ENCODE measurements around the gene SHROOM4.

DNA sequence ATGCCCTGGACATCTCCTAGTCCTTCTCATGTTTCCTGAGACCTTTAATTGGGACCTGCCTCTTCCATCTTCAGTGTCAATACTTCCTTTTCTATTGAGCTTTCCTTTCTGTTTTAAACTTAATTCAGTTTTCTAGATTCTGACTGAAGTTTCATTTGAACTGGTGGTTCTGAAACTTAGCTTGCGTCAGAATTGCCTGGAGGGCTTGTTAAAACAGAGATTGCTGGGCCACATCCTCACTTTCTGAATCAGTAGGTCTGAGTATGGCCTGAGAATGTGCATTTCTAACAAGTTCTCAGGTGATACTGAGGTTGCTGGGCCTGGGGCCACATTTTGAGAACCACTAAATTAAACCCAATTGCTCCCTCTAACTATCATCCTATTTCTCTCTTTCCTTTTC is 191.2 kb downstream of the SHROOM4 start:
- TF ChIP-seq, protein P1, sequence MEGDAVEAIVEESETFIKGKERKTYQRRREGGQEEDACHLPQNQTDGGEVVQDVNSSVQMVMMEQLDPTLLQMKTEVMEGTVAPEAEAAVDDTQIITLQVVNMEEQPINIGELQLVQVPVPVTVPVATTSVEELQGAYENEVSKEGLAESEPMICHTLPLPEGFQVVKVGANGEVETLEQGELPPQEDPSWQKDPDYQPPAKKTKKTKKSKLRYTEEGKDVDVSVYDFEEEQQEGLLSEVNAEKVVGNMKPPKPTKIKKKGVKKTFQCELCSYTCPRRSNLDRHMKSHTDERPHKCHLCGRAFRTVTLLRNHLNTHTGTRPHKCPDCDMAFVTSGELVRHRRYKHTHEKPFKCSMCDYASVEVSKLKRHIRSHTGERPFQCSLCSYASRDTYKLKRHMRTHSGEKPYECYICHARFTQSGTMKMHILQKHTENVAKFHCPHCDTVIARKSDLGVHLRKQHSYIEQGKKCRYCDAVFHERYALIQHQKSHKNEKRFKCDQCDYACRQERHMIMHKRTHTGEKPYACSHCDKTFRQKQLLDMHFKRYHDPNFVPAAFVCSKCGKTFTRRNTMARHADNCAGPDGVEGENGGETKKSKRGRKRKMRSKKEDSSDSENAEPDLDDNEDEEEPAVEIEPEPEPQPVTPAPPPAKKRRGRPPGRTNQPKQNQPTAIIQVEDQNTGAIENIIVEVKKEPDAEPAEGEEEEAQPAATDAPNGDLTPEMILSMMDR (conservative IDR thresholded peaks at IDR 0.05; ENCODE audit: low read depth in 2 of 2) = no peak
- no peak for TF ChIP-seq EZH2 (IDR thresholded peaks at IDR 0.05; ENCODE audit: low read depth, unreplicated experiment)
- no peak for TF ChIP-seq POLR2AphosphoS5 (IDR thresholded peaks at IDR 0.05; ENCODE audit: low read depth)
- TF ChIP-seq, protein P2, sequence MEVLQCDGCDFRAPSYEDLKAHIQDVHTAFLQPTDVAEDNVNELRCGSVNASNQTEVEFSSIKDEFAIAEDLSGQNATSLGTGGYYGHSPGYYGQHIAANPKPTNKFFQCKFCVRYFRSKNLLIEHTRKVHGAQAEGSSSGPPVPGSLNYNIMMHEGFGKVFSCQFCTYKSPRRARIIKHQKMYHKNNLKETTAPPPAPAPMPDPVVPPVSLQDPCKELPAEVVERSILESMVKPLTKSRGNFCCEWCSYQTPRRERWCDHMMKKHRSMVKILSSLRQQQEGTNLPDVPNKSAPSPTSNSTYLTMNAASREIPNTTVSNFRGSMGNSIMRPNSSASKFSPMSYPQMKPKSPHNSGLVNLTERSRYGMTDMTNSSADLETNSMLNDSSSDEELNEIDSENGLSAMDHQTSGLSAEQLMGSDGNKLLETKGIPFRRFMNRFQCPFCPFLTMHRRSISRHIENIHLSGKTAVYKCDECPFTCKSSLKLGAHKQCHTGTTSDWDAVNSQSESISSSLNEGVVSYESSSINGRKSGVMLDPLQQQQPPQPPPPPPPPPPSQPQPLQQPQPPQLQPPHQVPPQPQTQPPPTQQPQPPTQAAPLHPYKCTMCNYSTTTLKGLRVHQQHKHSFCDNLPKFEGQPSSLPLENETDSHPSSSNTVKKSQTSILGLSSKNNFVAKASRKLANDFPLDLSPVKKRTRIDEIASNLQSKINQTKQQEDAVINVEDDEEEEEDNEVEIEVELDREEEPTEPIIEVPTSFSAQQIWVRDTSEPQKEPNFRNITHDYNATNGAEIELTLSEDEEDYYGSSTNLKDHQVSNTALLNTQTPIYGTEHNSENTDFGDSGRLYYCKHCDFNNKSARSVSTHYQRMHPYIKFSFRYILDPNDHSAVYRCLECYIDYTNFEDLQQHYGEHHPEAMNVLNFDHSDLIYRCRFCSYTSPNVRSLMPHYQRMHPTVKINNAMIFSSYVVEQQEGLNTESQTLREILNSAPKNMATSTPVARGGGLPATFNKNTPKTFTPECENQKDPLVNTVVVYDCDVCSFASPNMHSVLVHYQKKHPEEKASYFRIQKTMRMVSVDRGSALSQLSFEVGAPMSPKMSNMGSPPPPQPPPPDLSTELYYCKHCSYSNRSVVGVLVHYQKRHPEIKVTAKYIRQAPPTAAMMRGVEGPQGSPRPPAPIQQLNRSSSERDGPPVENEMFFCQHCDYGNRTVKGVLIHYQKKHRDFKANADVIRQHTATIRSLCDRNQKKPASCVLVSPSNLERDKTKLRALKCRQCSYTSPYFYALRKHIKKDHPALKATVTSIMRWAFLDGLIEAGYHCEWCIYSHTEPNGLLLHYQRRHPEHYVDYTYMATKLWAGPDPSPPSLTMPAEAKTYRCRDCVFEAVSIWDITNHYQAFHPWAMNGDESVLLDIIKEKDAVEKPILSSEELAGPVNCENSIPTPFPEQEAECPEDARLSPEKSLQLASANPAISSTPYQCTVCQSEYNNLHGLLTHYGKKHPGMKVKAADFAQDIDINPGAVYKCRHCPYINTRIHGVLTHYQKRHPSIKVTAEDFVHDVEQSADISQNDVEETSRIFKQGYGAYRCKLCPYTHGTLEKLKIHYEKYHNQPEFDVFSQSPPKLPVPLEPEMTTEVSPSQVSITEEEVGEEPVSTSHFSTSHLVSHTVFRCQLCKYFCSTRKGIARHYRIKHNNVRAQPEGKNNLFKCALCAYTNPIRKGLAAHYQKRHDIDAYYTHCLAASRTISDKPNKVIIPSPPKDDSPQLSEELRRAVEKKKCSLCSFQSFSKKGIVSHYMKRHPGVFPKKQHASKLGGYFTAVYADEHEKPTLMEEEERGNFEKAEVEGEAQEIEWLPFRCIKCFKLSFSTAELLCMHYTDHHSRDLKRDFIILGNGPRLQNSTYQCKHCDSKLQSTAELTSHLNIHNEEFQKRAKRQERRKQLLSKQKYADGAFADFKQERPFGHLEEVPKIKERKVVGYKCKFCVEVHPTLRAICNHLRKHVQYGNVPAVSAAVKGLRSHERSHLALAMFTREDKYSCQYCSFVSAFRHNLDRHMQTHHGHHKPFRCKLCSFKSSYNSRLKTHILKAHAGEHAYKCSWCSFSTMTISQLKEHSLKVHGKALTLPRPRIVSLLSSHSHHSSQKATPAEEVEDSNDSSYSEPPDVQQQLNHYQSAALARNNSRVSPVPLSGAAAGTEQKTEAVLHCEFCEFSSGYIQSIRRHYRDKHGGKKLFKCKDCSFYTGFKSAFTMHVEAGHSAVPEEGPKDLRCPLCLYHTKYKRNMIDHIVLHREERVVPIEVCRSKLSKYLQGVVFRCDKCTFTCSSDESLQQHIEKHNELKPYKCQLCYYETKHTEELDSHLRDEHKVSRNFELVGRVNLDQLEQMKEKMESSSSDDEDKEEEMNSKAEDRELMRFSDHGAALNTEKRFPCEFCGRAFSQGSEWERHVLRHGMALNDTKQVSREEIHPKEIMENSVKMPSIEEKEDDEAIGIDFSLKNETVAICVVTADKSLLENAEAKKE (CRISPR knock-in tag; IDR thresholded peaks at IDR 0.05) = no peak
